Pulmonary artery endothelial cell (primary cell): Measurements from ENCODE around the gene GAPVD1. TPM values are rescaled to one million over a fixed set of nuclear protein-coding genes. Genes with fewer than 3 reads are reported as not detected.
"Not testable (repeated sequence)": the region's sequence is repeated elsewhere in the genome, so short reads cannot be mapped to it uniquely, and the experiment has no call there.

ENCODE experiments used
- DNase-seq: peaks from one replicate; pipeline ENCODE4 v3.0.0-alpha.2; 2011; ENCODE audit warnings: low read depth, low spot score
- total RNA-seq: library from RNA; depleted of rRNA; stranded (reverse); fragments of >200 nt; gene quantifications from 2 replicates; pipeline ENCODE4 v1.2.3, GENCODE V29; 2014

Gene GAPVD1
- total RNA-seq, 1 donor from 2014 or later = 49.3 TPM

DNA sequence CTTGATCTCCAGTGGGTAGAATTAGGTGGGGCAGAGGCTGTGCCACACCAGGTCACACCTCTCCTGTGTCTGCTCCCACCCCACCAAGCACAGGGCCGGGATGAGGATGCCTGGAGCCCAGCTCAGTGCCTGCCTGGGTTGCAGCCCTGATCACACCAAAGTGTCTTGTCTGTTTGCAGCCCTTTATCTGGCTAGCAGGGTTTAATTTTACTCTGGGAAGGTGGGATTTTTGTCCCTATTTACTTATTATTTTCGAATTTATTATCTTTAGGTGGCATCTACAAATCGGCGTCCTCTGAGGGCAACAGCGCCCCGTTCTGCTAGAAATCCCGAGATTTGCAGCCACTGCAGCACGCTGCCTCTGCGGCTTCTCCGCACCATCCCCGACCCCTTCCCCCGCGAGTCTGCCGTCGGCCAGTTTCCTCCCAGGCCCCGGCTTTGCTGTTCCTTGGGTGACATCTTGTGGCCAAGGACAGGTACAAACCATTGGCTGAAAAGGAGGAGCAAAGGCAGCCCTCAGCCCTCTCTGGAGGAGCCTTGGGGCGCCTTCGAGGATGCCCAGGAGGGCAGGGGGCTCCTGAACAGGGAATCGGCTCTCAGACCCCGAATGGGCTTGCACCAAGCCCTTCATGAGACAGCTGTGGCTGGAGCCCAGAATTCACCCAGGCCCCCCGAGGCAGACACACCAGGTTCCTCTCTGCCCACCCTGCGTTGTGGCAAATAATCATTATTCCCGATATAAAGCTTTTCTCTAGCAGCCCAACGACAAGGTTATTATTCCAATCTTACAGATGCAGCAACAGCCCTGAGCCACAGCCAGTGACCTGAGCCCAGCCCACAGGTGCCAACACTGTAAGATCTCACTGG lies 113.0 kb downstream of the GAPVD1 start:
- peak; percentile 20 for DNase-seq

DNA sequence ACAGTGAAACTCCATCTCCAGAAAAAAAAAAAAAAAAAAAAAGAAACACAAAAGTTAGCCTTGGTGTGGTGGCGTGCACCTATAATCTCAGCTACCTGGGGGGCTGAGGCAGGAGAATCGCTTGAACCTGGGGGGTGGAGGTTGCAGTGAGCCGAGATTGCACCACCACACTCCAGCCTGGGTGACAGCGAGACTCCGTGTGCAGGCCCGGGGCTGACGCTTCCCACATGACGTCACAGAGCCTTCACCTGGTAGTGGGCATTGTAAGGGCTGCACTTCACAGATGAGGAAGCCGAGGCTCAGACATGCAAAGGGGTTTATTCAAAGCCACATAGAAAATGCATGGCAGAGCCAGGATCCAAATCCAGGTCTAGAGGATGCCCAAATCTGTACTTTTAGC lies 114.2 kb downstream of the GAPVD1 start:
- DNase-seq = no peak

DNA sequence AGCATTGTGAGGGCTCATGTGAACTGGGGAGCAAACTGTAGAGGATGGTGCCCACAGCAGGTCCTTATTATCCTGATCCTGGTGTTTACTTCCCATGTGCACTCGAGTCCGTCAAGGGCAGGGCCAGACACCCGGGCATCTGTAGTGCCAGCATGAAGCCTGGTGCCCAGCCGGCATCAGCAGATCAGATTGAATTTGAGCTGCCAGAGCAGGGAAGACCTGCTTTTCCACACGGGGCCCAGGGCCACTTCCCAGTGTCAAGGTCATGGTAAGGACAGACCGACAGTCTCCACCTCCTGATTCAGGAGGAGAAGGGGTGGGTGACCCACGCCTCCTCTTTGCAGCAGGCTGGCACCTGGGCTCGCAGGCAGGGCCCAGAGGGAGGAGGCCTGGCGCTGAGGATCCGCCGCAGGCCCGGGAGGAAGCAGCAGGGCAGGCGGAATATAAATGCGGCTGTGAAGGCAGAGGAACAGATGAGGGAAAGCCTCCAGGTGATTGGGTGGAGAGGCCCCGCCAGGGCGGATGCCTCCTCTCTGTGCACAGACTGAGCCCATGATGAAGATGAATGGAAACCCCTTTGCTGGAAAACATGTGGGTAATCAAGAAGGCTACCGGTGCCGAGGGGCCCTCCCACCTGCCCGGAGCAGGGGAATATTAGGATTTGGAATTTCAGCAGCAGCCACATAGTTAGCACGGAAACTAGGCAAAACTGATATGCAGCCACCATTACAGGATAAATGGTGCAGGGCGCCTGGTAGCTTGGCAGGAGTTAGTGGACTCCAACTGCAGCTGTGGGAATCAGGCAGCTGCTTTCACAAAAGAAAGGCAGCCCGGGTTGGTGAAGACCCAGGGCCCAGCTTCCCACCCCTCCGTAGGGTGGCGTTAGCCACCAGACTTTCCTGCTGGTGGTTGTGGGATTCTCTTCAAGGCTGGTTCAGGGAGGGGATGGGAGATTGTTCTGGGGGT lies 114.9 kb downstream of the GAPVD1 start:
- DNase-seq = no peak

DNA sequence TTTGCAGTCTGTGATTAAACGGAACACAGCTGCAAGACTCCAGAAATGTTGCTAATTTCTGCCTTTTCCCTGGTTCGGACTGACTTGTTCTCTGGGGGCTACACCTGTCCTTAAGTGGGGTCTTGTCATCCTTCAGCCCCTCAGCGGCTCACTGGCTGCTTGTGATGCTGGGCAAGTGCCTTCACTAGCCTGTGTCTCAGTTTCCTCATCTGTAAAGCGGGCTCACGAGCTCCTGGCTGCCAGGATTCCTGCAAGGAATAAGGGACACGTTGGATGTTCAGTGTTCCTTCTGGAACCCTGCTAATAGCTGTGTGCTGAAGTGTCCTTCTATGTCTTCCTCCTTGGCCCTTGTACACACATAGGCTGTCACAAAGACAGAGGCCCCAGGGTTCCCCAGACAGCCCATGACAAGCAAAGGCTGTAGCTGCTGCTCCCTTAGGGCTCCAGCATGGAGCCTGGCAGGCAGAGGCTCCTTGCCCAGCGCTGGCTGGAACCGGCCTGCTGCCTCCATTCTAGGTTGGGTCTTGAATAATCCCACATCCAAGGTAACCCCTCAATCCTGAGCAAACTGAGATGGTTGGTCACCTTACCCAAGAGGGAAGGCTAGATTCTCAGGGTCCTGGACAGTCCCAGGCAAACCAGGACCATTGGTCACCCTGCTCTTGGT lies 116.1 kb downstream of the GAPVD1 start:
- no peak for DNase-seq

DNA sequence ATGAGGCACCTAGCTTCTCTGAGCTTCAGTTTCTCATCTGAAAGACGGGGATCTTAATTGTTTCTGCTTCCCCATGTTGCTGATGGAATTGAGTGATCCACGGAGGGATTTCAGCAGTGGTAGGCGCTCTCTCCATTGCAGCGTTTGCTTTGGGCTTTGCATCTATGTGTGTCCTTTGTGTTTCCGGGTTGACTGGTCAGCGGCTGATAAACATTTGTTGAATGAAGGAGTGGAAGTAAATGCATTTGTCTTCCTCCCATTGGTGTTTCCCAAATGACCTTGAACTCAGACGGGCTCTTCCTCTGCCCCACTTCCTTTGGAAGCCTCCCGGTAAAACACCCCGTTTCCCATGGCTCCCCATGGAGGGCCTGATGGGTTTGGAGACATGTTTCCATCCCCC lies 117.2 kb downstream of the GAPVD1 start:
- no peak for DNase-seq

DNA sequence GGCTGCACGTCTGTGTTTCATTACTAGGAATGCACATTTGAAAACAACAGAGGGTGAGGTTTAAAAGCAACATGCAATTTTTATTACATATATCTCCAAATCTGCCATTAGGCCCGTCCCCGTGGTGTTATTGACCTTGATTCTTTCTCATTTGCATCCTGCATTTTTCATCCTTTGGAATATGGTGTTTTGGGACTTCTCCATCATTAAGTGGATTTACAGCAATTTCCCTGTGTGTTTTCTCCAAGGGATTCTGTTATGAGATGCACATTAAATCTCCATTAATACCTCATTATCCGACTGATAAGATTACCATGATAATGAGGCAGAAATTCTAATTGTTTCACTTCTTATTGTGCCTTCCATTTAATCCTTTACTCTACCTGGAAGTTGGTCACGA lies 117.6 kb downstream of the GAPVD1 start:
- DNase-seq = no peak

DNA sequence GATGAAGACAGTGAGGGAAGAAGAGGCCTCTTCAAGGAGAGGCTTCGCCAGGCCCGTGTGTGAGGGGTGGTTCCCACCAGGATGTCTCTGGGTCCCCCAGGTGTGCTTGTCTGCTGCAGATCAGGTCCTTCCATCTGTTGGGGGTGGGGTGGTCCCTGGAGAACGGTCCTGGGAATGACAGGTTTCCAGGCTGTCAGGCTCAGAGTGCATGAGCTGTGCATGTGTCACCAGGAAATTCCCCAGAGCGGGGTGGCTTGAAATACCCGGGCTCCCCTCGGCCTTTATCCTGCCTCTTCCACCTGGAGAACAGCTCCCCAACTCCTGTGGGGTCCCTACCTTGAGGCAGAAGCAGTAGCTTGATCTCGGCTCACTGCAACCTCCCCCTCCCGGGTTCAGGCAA lies 118.8 kb downstream of the GAPVD1 start:
- no peak for DNase-seq

DNA sequence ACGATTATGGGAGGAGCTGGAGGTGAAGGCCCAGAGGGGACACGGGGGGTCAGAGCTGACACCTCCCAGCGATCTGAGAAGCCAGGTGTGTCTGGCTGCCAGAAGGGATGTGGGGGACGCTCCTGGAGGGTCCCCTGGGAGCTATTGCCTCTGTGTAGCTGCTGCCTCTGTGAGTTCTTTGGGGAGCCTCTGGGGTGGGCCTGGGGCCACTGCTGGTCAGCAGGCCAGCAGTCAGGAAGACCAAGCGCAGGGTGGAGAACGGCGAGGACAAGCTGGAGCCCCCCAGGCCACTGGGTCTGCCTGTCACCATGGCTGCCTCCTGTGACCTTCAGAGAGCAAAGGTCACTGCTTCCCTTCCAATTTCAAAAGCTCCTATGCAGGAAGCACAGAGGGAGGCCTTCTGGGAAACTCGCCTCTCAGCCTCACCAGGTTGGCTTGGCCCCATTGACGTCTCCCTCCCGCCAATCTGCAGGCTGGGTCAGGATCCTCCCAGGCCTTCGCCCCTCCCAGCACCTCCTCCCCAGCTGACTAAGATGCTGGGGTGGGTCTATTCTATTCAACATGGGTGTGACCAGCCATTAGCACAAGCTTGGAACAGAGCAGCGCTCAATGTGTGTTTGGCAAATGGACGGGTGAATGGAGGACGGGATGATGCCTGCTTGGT lies 126.4 kb downstream of the GAPVD1 start:
- no peak for DNase-seq

DNA sequence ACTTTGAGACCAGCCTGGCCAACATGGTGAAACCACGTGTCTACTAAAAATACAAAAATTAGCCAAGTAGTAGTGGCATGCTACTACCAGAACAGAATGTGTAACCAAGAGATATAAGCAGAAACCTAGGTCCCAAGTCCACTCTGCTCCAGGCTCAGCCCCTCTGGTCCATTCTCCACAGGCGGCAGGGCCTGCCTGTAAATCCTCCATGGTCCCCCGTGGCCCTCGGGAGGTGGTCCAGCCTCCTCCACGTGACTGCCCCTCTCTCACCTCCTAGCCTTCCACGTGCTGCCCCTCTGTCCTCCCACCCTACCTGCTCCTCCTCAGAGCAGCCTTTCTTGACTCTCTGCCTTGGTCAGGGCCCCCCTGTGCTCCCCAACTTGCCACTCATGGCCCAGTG lies 127.4 kb downstream of the GAPVD1 start:
- DNase-seq = no peak

DNA sequence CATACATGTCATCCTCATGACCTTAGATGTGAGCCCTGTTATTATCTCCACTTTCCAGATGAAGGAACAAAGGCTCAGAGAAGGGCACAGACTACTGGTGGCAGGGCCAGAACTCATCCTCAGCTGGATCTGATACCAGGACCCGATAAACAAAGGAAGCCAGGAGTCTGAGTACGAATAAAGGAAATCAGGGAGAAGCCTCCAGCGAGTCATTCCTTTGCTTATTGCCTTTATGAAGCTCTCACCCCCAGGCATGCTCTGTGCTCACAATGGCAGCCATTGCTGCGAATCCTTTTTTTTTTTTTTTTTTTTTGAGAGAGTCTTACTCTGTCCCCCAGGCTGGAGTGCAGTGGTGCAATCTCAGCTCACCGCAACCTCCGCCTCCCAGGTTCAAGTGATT lies 130.1 kb downstream of the GAPVD1 start:
- no peak for DNase-seq

DNA sequence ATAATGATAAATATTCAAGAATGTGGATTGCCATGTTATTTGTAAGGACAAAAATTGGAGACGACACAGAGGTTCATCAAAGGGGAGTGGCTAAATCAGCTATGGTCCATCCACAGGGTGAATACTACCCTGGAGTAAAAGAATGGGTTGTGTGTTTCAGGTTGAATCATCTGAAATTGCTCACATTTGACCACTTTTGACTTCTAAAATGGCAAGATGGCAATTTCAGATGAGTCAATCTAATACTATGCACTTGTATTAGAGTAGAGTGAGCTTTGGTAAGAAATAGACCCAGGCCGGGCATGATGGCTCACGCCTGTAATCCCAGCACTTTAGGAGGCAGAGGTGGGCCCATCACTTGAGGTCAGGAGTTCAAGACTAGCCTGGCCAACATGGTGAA lies 131.8 kb downstream of the GAPVD1 start:
- DNase-seq = no peak

DNA sequence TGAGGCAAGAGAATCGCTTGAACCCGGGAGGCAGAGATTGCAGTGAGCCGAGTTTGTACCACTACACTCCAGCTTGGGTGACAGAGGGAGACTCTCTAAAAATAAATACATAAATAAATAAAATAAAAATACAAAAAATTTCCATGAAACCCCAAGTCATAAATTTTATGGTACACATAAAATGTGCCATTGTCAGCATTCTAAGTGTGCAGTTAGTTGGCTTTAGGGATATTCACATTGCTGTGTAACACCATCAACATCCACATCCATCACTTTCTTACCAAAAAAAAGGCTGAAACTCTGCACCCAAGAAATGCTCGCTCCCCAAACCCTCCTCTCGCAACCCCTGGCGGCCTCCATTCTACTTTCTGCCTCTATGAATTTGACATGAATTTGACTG lies 135.2 kb downstream of the GAPVD1 start:
- no peak for DNase-seq

DNA sequence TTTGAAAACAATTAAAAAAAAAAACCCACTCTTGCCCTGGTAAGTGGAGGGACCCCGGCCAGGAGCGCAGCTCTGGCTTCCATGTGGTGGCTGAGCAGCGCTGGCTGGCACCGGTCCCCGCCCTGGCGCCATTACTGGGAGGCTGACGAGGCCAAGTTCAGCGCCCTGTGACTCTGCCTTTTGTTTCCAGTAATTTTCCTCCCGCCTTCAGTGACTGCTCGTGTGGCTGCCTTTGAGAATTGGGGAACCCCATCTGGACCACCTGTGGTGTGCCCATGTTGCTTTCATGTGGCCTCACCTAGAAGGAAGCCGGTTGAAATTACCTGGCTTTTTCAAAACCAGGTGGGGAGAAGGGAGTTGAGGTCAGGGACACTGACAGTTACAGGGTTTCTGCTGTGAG lies 136.1 kb downstream of the GAPVD1 start:
- no peak for DNase-seq

DNA sequence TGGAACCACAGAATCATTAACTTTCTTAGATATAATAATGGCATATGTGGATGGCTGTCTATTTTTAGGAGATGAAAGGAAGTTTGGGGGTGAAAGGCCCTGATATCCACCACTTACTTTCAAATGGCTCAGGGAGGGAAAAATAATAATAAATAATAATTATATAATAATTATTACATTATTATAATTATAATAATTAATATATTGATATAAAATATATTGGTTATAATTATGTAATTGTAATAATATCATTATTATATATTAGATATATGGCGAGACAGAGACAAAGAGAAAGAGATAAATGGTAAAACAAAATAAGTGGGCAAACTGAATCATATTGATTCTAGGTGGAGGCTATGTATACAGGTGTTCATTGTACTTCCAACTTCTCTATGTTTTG lies 136.6 kb downstream of the GAPVD1 start:
- no peak for DNase-seq

DNA sequence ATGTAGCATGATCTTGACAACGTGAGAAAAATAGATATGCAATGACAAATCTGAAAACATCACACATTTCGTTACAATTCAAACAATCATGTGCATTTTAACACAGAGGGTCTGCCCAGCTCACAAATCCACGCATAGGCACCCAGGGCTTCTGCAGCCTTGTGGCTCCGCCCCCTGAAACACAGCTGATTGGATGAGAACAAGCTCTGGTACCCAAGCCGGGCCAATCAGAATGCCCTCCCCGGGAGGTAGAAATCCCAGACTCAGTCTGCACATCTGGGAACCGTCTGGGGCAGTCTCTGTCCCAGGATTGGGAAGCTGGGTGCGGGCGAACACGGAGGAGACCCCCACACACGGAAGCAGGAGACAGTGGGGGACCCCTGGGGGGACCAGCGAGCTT lies 137.5 kb downstream of the GAPVD1 start:
- no peak for DNase-seq

DNA sequence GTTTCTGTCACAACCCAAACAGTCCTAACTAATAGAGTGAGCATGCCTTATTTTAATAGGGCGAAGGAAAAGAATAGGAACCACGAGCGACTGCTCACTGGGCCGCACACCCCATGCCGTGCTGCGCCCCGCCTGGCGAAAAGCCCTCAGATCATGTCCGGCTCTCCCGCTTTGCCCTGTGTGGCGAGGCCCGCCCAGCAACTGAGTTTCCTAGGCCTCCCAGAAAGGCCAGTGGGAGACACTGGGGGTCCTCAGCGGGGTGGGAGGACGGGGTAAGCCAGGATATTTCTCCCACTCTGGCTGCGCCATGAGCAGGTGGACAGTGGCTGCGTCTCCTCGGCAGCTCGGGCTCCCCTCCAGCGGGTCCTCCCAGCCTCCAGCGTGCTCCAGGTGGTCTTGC lies 138.0 kb downstream of the GAPVD1 start:
- no peak for DNase-seq

DNA sequence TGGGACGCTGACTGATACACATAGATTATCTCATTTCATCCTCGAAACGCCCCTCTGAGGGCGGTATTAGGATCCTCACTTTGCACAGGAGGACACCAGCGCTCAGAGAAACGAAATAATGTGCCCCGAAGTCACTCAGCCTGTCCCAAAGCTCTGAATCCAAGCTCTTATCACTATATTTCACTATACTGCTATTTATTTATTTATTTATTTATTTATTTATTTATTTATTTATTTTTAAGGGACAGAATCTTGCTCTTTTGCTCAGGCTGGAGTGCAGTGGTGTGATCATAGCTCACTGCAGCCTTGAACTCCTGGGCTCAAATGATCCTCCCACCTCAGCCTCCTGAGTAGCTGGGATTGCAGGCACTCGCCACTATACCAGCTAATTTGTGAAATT lies 138.6 kb downstream of the GAPVD1 start:
- not testable (repeated sequence) for DNase-seq

DNA sequence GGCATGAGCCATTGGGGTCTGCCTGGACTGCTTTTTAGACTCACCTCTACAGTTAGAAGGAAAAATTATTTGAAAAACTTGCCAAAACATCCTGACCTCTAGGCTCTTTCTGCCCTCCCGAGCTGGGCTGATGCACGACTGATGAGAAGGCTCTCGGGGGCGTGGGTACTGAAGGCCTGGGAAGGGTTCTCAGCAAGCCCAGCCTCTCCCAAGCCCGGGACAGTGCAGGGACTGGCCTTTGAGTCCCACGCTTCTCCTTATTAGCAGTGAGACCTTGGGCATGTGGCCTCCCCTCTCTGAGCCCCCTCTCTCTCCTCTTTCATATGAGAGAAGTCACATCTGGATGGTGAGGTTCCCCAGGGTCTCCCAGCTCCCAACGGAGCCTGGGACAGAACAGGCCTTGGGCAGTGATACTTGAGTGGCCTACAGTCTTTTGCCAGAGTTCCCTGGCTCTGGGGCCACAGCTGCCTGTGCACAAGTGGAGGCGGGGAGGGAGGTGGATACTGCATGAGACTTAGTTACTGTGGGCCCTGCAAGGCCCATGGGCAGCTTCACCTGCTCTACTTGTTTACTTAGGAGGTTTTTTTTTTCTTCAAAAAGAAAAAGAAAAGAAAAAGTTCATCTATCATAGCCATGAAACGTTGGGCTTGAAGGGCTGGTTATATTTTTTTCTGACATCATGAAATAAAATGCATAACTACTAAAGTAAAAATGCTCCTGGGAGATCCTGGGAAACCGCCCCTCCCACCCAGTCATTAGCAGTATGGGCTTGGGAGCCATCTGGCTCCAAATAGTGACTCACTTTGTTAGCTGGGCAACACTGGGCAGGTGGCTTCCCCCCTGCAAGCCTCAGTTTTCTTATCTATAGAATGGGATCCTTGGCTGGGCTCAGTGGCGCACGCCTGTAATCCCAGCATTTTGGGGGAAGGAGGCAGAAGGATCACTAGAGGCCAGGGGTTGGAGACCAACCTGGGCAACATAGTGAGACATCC lies 139.4 kb downstream of the GAPVD1 start:
- no peak for DNase-seq

DNA sequence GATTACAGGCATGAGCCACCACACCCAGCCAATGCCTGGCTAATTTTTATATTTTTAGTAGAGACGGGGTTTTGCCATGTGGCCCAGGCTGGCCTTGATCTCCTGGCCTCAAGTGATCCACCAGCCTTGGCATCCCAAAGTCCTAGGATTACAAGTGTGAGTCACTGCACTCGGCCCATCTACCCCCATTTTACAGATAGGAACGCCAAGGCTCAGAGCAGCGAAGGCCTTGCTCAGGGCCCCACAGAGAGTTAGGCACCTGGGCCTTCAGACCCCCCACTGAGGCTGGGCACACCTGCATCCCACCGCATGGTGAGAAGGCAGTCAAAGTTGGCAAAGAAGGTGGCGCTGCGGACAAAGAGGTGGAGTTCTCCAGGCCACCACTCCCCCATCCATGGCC lies 143.1 kb downstream of the GAPVD1 start:
- no peak for DNase-seq
